D341Med (cell line): ENCODE measurements around the gene OR2F1.
"Not testable (repeated sequence)": the region's sequence is repeated elsewhere in the genome, so short reads cannot be mapped to it uniquely, and the experiment has no call there.

Experiments used
- DNase-seq: peaks from one replicate; pipeline ENCODE4 v3.0.0; 2012; ENCODE audit warnings: low spot score

OR2F1 gene

DNA sequence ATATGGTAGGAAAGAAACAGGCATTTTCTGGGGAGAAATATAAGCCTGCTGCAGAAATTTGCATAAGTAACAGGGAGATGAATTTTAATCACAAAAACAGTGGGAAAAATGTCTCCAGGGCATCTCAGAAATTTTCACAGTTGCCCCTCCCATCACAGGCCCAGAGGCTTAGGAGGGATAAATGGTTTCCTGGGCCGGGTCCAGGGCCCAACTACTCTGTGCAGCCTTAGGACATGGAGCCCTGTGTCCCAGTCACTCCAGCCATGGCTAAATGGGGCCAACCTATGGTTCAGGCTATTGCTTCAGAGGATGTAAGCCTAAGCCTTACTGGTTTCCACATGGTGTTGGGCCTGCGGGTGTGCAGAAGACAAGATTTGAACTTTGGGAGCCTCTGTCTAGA lies 54.7 kb downstream of the OR2F1 start:
- DNase-seq, result no peak

- DNase-seq, result not testable (repeated sequence)
These were observed 55.4 kb downstream of the OR2F1 start for GRCh38 chr7:144010061-144010460.

- DNase-seq, result not testable (repeated sequence)
These were observed 56.2 kb downstream of the OR2F1 start for GRCh38 chr7:144010821-144011220.

DNA sequence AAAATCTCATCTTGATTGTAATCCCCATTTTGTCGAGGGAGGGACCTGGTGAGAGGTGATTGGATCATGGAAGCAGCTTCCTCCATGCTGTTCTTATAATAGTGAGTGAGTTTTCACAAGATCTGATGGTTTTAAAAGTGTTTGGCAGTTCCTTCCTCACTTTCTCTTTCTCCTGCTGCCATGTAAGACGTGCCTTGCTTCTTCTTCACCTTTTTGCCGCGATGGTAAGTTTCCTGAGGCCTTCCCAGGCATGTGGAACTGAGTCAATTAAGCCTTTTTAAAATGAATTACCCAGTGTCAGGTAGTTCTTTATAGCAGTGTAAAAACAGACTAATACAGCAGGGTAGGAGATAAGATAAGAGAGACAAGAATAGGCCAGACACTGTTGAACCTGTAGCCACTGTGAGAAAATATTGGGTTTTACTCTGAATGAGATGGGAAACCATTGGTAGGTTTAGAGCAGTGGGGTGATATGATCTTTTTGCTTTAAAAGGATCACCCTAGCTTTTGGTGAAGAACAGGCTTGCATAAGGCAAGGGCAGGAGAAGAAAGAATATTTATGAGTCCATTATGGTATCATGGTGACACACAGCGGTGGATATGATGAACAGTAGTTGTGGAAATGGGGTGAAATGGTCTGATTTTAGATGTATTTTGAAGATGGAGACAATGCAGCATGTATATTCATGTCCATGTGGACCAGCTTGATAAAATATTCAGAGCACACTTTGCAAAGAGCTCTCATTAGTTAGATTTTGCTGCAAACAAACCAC lies 57.0 kb downstream of the OR2F1 start:
- no peak for DNase-seq
